Liver (tissue), 3 donors: ENCODE measurements around the gene AFDN.

ENCODE experiments used
- JUND ChIP-seq, 2 donors: IDR thresholded peaks; 2 replicates each; pipeline ENCODE4 v1.6.1; 2016; ENCODE audit warnings: antibody characterized with exemption in 2 of 2
- RAD21 ChIP-seq, 2 donors: IDR thresholded peaks; 2 replicates each; pipeline ENCODE4 v1.6.1; 2016; ENCODE audit warnings: antibody characterized with exemption in 2 of 2, mild to moderate bottlenecking in 2 of 2
- RXRA ChIP-seq, 2 donors: IDR thresholded peaks; 2 replicates each; pipeline ENCODE4 v1.6.1; 2017 to 2018; ENCODE audit warnings: antibody characterized with exemption in 2 of 2, mild to moderate bottlenecking in 1 of 2
- TF ChIP-seq, protein P1 (sequence below): fragments of 150-350 bp; IDR thresholded peaks from 2 replicates; pipeline ENCODE4 v1.5.1; 2017; ENCODE audit warnings: improper control_type of control experiment, low read depth, low read length; ENCODE audit not compliant: missing input control
- donor health status: healthy.
- donor health status: healthy.

DNA sequence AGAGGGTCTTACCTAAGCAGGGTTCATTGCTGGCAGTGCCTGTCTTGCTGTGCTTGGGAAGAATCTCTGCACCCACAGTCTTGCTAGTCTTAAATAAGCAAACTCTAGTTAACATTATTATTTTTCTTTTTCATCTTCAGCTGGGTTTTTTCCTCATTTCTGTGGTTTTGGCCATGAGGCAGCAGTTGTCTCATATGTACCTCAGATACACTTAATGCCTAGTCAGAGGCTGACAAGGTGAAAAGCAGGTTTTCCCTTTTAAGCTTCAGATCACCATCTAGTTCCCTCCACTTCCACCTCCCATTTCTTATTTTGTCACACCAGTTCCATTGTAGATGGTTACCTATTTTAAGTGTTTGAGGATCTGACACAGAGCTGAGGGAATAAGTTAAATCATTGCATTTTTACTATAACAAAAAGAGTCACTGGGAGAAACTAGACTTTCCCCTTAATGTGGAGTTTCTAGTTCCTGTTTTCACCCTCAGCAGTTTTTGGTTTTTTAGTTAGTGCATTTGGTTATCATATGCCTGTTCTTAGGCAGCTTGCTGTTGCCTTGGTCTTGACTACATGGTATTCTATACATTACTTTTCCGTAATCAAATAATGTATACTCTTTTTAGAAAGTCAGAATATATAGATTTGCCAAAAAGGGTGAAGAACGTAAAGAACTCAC, 46.0 kb downstream of the AFDN start:
- no peak for TF ChIP-seq RXRA (IDR thresholded peaks at IDR 0.05)
- TF ChIP-seq JUND (IDR thresholded peaks at IDR 0.05): no peak
- TF ChIP-seq, protein P1, sequence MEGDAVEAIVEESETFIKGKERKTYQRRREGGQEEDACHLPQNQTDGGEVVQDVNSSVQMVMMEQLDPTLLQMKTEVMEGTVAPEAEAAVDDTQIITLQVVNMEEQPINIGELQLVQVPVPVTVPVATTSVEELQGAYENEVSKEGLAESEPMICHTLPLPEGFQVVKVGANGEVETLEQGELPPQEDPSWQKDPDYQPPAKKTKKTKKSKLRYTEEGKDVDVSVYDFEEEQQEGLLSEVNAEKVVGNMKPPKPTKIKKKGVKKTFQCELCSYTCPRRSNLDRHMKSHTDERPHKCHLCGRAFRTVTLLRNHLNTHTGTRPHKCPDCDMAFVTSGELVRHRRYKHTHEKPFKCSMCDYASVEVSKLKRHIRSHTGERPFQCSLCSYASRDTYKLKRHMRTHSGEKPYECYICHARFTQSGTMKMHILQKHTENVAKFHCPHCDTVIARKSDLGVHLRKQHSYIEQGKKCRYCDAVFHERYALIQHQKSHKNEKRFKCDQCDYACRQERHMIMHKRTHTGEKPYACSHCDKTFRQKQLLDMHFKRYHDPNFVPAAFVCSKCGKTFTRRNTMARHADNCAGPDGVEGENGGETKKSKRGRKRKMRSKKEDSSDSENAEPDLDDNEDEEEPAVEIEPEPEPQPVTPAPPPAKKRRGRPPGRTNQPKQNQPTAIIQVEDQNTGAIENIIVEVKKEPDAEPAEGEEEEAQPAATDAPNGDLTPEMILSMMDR: no peak
- no peak for TF ChIP-seq RAD21 (IDR thresholded peaks at IDR 0.05)
